Measurements from ENCODE around the gene NCBP3. TPM values are rescaled to one million over a fixed set of nuclear protein-coding genes. Genes with fewer than 3 reads are reported as not detected.

Gene NCBP3
- total and polyA plus RNA-seq, 2 of the 8 experiments (the other 6 are each of a cell fraction or from before 2014, with no cell fraction given): 19.6 to 46.1 TPM

GRCh38 chr17:3846437-3847164 is 555 bp upstream of the NCBP3 start:
- H3K79me2 ChIP-seq (ENCODE audit: control insufficient read depth in 1 of 2, insufficient read depth in 2 of 2, low read length in 2 of 2): peaks cover 7 to 31% of the 10 kb centered on the region in 2 experiments; a peak in 3 of 4 replicates
- H3K23ac ChIP-seq (ENCODE audit: insufficient read length): no peak overlapping the region
- H3K56ac ChIP-seq (replicated peaks; ENCODE audit: insufficient read length, low read depth, low read length): no peak overlapping the region
- H3K79me1 ChIP-seq (ENCODE audit: low read depth, low read length): peaks cover 2% of the 10 kb centered on the region; the same call in 1 of the 2 replicates
- no peak overlapping the region for H4K8ac ChIP-seq (ENCODE audit: extremely low read depth, insufficient read depth, low read length)
- ChIA-PET CTCF (ENCODE audit: partially characterized antibody) (interaction anchor here (0.8 to 6.0 kb wide), 17 partner anchors 9 to 195 kb away, joined by 3 to 75 read pairs (median 4); partner anchors contain the start of gene P2RX1), POLR2A (ENCODE audit: partially characterized antibody) (interaction anchor here (0.6 to 3.0 kb wide), 6 partner anchors 10 to 297 kb away, joined by 3 to 16 read pairs (median 6); partner anchors contain the start of genes CYB5D2 and ZZEF1)
- H3K4me2 ChIP-seq (ENCODE audit: insufficient read depth in 1 of 2, low read depth in 2 of 2, low read length in 2 of 2): peak overlapping the region; percentile 48 to 60
- no peak overlapping the region for H4K5ac ChIP-seq (ENCODE audit: insufficient read length, low read depth, low read length)
- H2BK12ac ChIP-seq (ENCODE audit: low read depth, low read length): no peak overlapping the region
- H3K4me3 ChIP-seq (ENCODE audit: extremely low read depth in 1 of 4, insufficient read depth in 2 of 4, low read depth in 3 of 4, low read length in 4 of 4): peak overlapping the region in 1 of 4 experiments; percentile 95; a peak in 2 of 8 replicates
- WGBS, 2 experiments (ENCODE audit: extremely low coverage in 1 of 2, insufficient coverage in 1 of 2, insufficient read length in 1 of 2, insufficient replicate concordance in 2 of 2, low coverage in 1 of 2, low lambda C conversion rate in 2 of 2, missing lambda C conversion rate in 1 of 2): 62% methylated on average over 10 of the region's 17 CpGs; no CpG with 5 or more reads in 1 of the 2 experiments
- H2BK120ac ChIP-seq (replicated peaks; ENCODE audit: low read depth, low read length): no peak overlapping the region
- H3K36me3 ChIP-seq (ENCODE audit: control insufficient read depth in 2 of 4, insufficient read depth in 4 of 4, low read length in 3 of 4): peaks cover 0 to 11% (median 10%) of the 10 kb centered on the region in 4 experiments; a peak in 5 of 8 replicates
- H2AFZ ChIP-seq (ENCODE audit: low read length): peak overlapping the region; percentile 64
- no peak overlapping the region for H2BK15ac ChIP-seq (ENCODE audit: low read length)
- peak; percentile 39 for FAIRE-seq
- no peak overlapping the region for H3K4ac ChIP-seq (replicated peaks; ENCODE audit: insufficient read length, low read depth, low read length)
- no peak for DNase-seq (ENCODE audit: low read depth in 1 of 2, low spot score in 2 of 2)
- 0 out of 2 replicates have a peak, but pooled peaks cover 3% of the 10 kb centered on the region for H3K23me2 ChIP-seq (ENCODE audit: low read depth, low read length)
- H2BK20ac ChIP-seq (ENCODE audit: low read length): no peak overlapping the region
- H3K27me3 ChIP-seq (replicated peaks in 1 of 4; ENCODE audit: control insufficient read depth in 3 of 4, extremely low read depth in 1 of 4, insufficient read depth in 3 of 4, low read length in 3 of 4): no peaks in the 10 kb centered on the region
- no peak overlapping the region for H4K91ac ChIP-seq (replicated peaks; ENCODE audit: insufficient read length, low read length)
- no peak overlapping the region for H3K18ac ChIP-seq (ENCODE audit: extremely low read depth, low read length)
- H3K9me3 ChIP-seq (ENCODE audit: insufficient read depth in 2 of 2, low read depth in 1 of 2, low read length in 1 of 2): no peaks in the 10 kb centered on the region
- H3K4me1 ChIP-seq (replicated peaks in 1 of 4; ENCODE audit: control insufficient read depth in 3 of 4, insufficient read depth in 4 of 4, low read length in 3 of 4): 0 out of 7 replicates have a peak, but pooled peaks cover 0 to 3% (median 0%) of the 10 kb centered on the region in 4 experiments
- H3K9ac ChIP-seq (replicated peaks in 1 of 4; ENCODE audit: extremely low read depth in 1 of 4, low read depth in 3 of 4, low read length in 3 of 4): no peak overlapping the region
- H2BK5ac ChIP-seq (ENCODE audit: low read depth, low read length): no peak overlapping the region
- H3K27ac ChIP-seq (ENCODE audit: low read depth, low read length): no peak overlapping the region
- no peak overlapping the region for H2AK5ac ChIP-seq (ENCODE audit: low read depth, low read length)
- H4K20me1 ChIP-seq (replicated peaks in 1 of 2; ENCODE audit: control insufficient read depth in 1 of 2, insufficient read depth in 2 of 2, low read length in 2 of 2): peaks cover 4 to 5% of the 10 kb centered on the region in 2 experiments
- no peak overlapping the region for H3K14ac ChIP-seq (ENCODE audit: insufficient read length)
- no peak for TF ChIP-seq KDM4A (IDR thresholded peaks at IDR 0.05; ENCODE audit: low read depth, low read length, severe bottlenecking)
